Stimulated activated CD4-positive, alpha-beta T cell treated with anti-CD3 and anti-CD28 coated beads, Interleukin-2, amount 100 ng/mL, for 4 hours (primary cell): ENCODE measurements around the gene COL3A1.

ENCODE experiments used
- DNase-seq: peaks from one replicate; pipeline ENCODE4 v3.0.0-alpha.2; 2020; ENCODE audit warnings: low read depth

The COL3A1 gene

DNA sequence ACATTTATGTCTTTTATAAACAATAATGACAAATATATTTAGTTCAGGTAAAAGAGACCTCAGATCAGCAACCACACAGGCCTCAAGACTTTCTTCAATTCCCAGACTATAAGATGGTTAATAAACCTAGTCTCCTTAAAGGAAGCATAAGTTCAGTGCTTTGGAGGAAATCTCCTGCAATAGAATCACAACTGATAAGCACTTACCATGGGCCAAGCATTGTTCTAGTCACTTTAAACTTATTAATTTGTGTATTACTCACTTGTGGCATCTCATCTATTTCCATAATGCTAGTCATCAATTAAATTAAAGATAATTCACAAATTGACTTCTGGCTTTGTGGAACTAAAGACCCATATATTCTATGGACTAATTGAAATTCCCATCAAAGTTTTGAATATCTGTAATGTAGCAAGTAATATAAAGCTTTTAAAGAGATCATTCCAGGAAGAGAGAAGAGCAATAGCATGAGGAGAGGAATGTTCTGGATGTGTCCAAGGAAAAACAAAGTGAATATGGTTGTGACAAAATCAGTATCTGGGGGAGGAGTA, 42.2 kb downstream of the COL3A1 start:
- no peak for DNase-seq

GRCh38 chr2:189018631-189019030, 44.5 kb downstream of the COL3A1 start:
- DNase-seq = no peak

DNA sequence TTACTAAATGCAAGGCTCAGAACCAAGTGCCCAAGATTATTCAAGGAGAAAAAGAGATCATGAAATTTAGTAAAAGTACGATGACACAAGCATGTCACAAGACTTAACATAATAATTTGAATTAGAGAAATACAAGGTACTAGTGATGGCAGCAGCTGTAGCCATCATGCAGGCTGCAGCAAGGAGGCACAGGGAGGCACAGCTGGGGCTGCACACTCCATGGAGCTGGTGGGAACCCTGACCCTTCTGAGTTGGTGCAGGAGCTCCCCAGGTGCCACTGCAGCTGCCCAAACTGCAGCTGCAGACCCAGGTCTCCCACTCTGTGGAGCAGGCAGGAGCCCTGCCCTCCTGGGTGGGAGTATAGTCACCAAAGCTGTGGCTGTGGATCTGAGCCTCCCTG, 46.0 kb downstream of the COL3A1 start:
- DNase-seq = no peak

DNA sequence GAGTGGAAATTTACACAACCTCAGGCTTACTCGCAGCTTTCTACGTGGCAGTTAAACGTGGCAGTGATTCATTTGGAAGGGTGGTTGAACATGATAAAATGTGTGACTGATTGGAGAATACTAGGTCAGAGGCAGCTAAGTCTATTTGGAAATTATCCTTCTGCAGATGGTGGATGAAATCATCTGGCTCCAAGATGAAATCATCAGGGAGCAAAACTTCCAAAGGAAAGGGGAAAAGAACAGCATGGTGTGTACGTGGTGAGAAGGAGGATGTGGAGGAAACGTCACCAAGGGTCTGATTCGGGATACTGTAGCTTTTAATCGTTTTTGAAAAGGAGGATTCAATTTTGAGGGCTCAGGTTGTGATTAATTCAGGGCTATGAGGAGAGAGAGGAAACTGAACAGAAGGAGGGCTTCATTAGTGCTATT, 47.9 kb downstream of the COL3A1 start:
- DNase-seq = no peak

DNA sequence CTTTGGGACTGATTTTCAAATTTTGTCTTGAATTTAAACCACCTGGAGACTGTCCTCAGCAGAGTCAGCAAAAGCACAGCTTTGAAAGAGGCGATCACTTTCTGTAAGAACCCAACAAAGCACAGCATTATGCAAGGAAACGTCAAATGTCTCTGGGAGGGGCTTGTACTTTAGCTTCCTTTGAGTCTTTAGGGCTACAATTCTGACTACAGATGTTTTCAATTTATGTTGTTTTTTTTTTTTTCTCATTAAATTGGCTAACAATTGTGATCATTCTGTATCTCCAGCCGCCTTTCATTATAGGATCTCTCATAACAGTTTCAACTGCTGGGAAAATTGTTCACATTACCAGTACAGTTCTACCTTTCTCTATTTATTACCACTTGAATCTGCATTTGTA, 48.3 kb downstream of the COL3A1 start:
- no peak for DNase-seq

GRCh38 chr2:189024901-189025618, 50.9 kb downstream of the COL3A1 start:
- DNase-seq = no peak

DNA sequence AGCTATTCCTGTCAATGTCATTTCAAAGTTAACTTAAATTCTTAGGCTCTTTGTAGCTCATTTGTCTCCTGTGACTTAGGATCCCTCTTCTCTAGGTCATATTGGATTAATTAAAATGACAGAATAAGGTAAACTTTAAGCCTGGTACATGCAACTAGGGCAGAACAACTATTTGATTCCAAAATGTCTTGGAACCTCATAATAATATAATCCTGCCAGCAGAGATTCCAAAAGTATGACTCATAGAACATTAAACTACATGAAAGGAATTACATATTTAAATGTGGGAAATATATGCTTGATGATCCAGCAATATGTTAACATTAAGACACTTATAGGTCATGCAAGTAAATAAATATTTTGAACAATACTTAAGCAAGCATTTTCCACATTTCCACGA, 63.3 kb downstream of the COL3A1 start:
- no peak for DNase-seq

DNA sequence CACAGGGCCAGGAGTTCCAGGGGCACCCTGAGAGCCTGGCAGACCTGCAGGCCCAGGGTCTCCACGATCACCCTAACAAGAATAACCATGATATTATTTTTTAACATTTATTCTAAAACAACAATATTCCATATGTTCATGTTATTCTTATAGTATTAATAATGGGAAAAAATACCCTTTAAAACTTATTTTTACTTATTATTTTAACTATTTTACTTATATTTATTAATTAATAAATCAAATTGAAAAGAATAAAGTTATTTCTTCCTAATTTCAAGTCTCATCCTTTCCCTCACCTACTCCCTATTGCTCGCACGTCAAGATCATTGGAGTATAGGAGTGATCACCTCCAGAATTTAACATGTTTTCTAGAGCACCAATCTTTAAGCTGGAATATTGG, 71.7 kb downstream of the COL3A1 start:
- DNase-seq = no peak

GRCh38 chr2:189046320-189046719, 72.1 kb downstream of the COL3A1 start:
- no peak for DNase-seq

GRCh38 chr2:189047171-189047888, 73.2 kb downstream of the COL3A1 start:
- DNase-seq = no peak

GRCh38 chr2:189048189-189048588, 74.0 kb downstream of the COL3A1 start:
- no peak for DNase-seq

GRCh38 chr2:189049709-189050164, 75.6 kb downstream of the COL3A1 start:
- DNase-seq = no peak

DNA sequence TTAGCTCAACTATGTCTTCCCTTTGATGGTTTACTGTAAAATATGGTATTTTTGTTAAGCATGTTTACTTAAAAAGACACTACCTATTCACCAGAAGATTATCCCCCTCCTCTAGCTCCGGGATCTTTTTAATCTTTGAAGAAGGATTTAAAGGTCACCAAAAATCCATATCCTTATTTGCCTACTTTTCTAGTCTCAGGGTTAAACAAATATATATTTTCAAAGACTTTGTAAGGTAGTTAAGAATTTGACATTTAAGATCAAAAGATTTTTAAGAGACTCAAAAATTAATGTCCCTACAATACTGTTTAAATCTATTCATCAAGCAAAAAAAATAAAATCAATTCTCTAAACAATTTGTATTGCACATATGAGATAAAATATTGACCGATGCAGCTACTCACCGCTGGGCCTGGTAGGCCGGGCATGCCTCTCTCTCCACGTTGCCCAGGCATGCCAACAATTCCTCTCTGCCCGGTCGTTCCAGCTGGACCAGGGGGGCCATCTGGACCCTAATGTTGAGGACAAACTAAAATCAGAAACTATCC, 76.1 kb downstream of the COL3A1 start:
- no peak for DNase-seq

- no peak for DNase-seq
Observed at GRCh38 chr2:189056200-189057106, 82.3 kb downstream of the COL3A1 start.

- DNase-seq = no peak
Observed at GRCh38 chr2:189057316-189057715, 83.1 kb downstream of the COL3A1 start.

DNA sequence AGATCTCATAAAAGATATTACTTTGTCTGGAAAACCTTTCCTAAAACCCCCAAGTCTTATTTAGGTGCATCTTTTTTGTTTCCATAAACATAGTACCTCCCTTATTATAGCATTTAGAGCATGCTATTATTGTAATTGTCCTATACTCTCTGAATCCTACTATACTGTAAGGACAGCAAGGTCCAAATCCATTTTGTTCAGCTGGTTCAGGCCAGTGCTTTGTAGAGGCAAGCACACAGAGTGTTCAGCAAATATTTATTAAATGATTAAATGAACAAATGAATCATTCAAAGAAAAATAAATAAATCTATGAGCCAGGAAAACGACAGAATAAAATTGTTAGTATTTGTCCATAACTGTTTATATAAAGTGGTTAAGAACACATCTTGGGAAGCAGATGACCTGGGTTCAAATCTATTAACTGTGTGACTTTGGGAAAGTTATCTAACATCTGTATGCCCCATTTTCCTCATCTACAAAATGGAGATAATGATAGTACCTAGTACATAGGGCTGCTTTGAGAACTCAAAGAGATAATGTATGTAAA, 86.0 kb downstream of the COL3A1 start:
- no peak for DNase-seq
